ENCODE data around the gene CXCL3. TPM values are rescaled to one million over a fixed set of nuclear protein-coding genes. Genes with fewer than 3 reads are reported as not detected.

The CXCL3 gene
- total RNA-seq, 1 donor from 2014 or later, result 0.18 TPM

GRCh38 chr4:74063859-74064258 is 25.4 kb upstream of the CXCL3 start:
- Mint-ChIP-seq H3K9me3 (no peaks in the 10 kb centered on the region), H3K27ac (no peak overlapping the region), H3K4me3 (no peak overlapping the region), H3K27me3 (ENCODE audit: insufficient read depth) (peaks cover 3% of the 10 kb centered on the region), H3K36me3 (ENCODE audit: low read depth) (no peaks in the 10 kb centered on the region), H3K4me1 (ENCODE audit: low read depth) (no peaks in the 10 kb centered on the region)
- intact Hi-C loops (cut with micrococcal nuclease), result no loop called here
- no peak for DNase-seq (ENCODE audit: low spot score)

GRCh38 chr4:74062953-74063352 is 24.5 kb upstream of the CXCL3 start:
- Mint-ChIP-seq H3K4me3 (no peak overlapping the region), H3K27me3 (ENCODE audit: insufficient read depth) (peaks cover 3% of the 10 kb centered on the region), H3K27ac (no peak overlapping the region), H3K4me1 (ENCODE audit: low read depth) (no peaks in the 10 kb centered on the region), H3K9me3 (no peaks in the 10 kb centered on the region), H3K36me3 (ENCODE audit: low read depth) (no peaks in the 10 kb centered on the region)
- intact Hi-C loops (cut with micrococcal nuclease), result no loop called here
- DNase-seq (ENCODE audit: low spot score), result no peak

- intact Hi-C loops (cut with micrococcal nuclease), result no loop called here
- no peak overlapping the region for H3K4me3 Mint-ChIP-seq
- no peaks in the 10 kb centered on the region for H3K9me3 Mint-ChIP-seq
- no peak for DNase-seq (ENCODE audit: low spot score)
- H3K27ac Mint-ChIP-seq, result no peak overlapping the region
- peaks cover 3% of the 10 kb centered on the region for H3K27me3 Mint-ChIP-seq (ENCODE audit: insufficient read depth)
- no peaks in the 10 kb centered on the region for H3K4me1 Mint-ChIP-seq (ENCODE audit: low read depth)
- H3K36me3 Mint-ChIP-seq (ENCODE audit: low read depth), result no peaks in the 10 kb centered on the region
These were observed 22.9 kb upstream of the CXCL3 start for GRCh38 chr4:74061430-74061829.

GRCh38 chr4:74059161-74059829 is 20.8 kb upstream of the CXCL3 start:
- H3K4me3 Mint-ChIP-seq, result no peak overlapping the region
- H3K4me1 Mint-ChIP-seq (ENCODE audit: low read depth), result no peaks in the 10 kb centered on the region
- H3K27ac Mint-ChIP-seq, result no peak overlapping the region
- H3K9me3 Mint-ChIP-seq, result no peaks in the 10 kb centered on the region
- intact Hi-C loops (cut with micrococcal nuclease), result no loop called here
- no peak for DNase-seq (ENCODE audit: low spot score)
- H3K27me3 Mint-ChIP-seq (ENCODE audit: insufficient read depth), result peaks cover 5% of the 10 kb centered on the region
- H3K36me3 Mint-ChIP-seq (ENCODE audit: low read depth), result no peaks in the 10 kb centered on the region

- intact Hi-C loops (cut with micrococcal nuclease), result no loop called here
- no peaks in the 10 kb centered on the region for H3K4me1 Mint-ChIP-seq (ENCODE audit: low read depth)
- no peak for DNase-seq (ENCODE audit: low spot score)
- H3K27ac Mint-ChIP-seq, result no peak overlapping the region
- no peaks in the 10 kb centered on the region for H3K9me3 Mint-ChIP-seq
- H3K36me3 Mint-ChIP-seq (ENCODE audit: low read depth), result no peaks in the 10 kb centered on the region
- H3K27me3 Mint-ChIP-seq (ENCODE audit: insufficient read depth), result peaks cover 6% of the 10 kb centered on the region
- H3K4me3 Mint-ChIP-seq, result no peak overlapping the region
These were observed 19.7 kb upstream of the CXCL3 start for GRCh38 chr4:74058048-74058651.

GRCh38 chr4:74057588-74057987 is 19.1 kb upstream of the CXCL3 start:
- Mint-ChIP-seq H3K4me3 (no peak overlapping the region), H3K36me3 (ENCODE audit: low read depth) (no peaks in the 10 kb centered on the region), H3K27ac (no peak overlapping the region), H3K4me1 (ENCODE audit: low read depth) (no peaks in the 10 kb centered on the region), H3K9me3 (no peaks in the 10 kb centered on the region), H3K27me3 (ENCODE audit: insufficient read depth) (peaks cover 6% of the 10 kb centered on the region)
- DNase-seq (ENCODE audit: low spot score), result no peak
- intact Hi-C loops (cut with micrococcal nuclease), result no loop called here

GRCh38 chr4:74056858-74057562 is 18.5 kb upstream of the CXCL3 start:
- peaks cover 6% of the 10 kb centered on the region for H3K27me3 Mint-ChIP-seq (ENCODE audit: insufficient read depth)
- no peak overlapping the region for H3K27ac Mint-ChIP-seq
- no peaks in the 10 kb centered on the region for H3K9me3 Mint-ChIP-seq
- intact Hi-C loops (cut with micrococcal nuclease), result no loop called here
- no peaks in the 10 kb centered on the region for H3K4me1 Mint-ChIP-seq (ENCODE audit: low read depth)
- no peaks in the 10 kb centered on the region for H3K36me3 Mint-ChIP-seq (ENCODE audit: low read depth)
- no peak for DNase-seq (ENCODE audit: low spot score)
- no peak overlapping the region for H3K4me3 Mint-ChIP-seq

- intact Hi-C loops (cut with micrococcal nuclease), result no loop called here
- Mint-ChIP-seq H3K36me3 (ENCODE audit: low read depth) (no peaks in the 10 kb centered on the region), H3K27ac (no peak overlapping the region), H3K4me1 (ENCODE audit: low read depth) (no peaks in the 10 kb centered on the region), H3K4me3 (no peak overlapping the region), H3K9me3 (no peaks in the 10 kb centered on the region), H3K27me3 (ENCODE audit: insufficient read depth) (peaks cover 4% of the 10 kb centered on the region)
- DNase-seq (ENCODE audit: low spot score), result no peak
These were observed 17.8 kb upstream of the CXCL3 start for GRCh38 chr4:74056114-74056857.

- Mint-ChIP-seq H3K36me3 (ENCODE audit: low read depth) (no peaks in the 10 kb centered on the region), H3K9me3 (no peaks in the 10 kb centered on the region), H3K4me3 (no peak overlapping the region), H3K27ac (no peak overlapping the region), H3K4me1 (ENCODE audit: low read depth) (no peaks in the 10 kb centered on the region), H3K27me3 (ENCODE audit: insufficient read depth) (peaks cover 3% of the 10 kb centered on the region)
- intact Hi-C loops (cut with micrococcal nuclease), result no loop called here
- no peak for DNase-seq (ENCODE audit: low spot score)
These were observed 17.0 kb upstream of the CXCL3 start for GRCh38 chr4:74055498-74055897.

- H3K4me3 Mint-ChIP-seq, result no peak overlapping the region
- intact Hi-C loops (cut with micrococcal nuclease), result no loop called here
- peaks cover 3% of the 10 kb centered on the region for H3K27me3 Mint-ChIP-seq (ENCODE audit: insufficient read depth)
- H3K36me3 Mint-ChIP-seq (ENCODE audit: low read depth), result no peaks in the 10 kb centered on the region
- H3K9me3 Mint-ChIP-seq, result no peaks in the 10 kb centered on the region
- no peaks in the 10 kb centered on the region for H3K4me1 Mint-ChIP-seq (ENCODE audit: low read depth)
- DNase-seq (ENCODE audit: low spot score), result no peak
- no peak overlapping the region for H3K27ac Mint-ChIP-seq
These were observed 16.6 kb upstream of the CXCL3 start for GRCh38 chr4:74055096-74055495.

- Mint-ChIP-seq H3K9me3 (no peaks in the 10 kb centered on the region), H3K4me1 (ENCODE audit: low read depth) (no peaks in the 10 kb centered on the region), H3K27me3 (ENCODE audit: insufficient read depth) (peaks cover 3% of the 10 kb centered on the region), H3K27ac (no peak overlapping the region), H3K36me3 (ENCODE audit: low read depth) (no peaks in the 10 kb centered on the region), H3K4me3 (no peak overlapping the region)
- intact Hi-C loops (cut with micrococcal nuclease), result no loop called here
- DNase-seq (ENCODE audit: low spot score), result no peak
These were observed 16.1 kb upstream of the CXCL3 start for GRCh38 chr4:74054483-74055047.

- H3K36me3 Mint-ChIP-seq (ENCODE audit: low read depth), result no peaks in the 10 kb centered on the region
- no peaks in the 10 kb centered on the region for H3K9me3 Mint-ChIP-seq
- no peak overlapping the region for H3K4me3 Mint-ChIP-seq
- peaks cover 3% of the 10 kb centered on the region for H3K27me3 Mint-ChIP-seq (ENCODE audit: insufficient read depth)
- H3K4me1 Mint-ChIP-seq (ENCODE audit: low read depth), result no peaks in the 10 kb centered on the region
- no peak overlapping the region for H3K27ac Mint-ChIP-seq
- intact Hi-C loops (cut with micrococcal nuclease), result no loop called here
- no peak for DNase-seq (ENCODE audit: low spot score)
These were observed 8.7 kb upstream of the CXCL3 start for GRCh38 chr4:74047152-74047551.

- H3K4me3 Mint-ChIP-seq, result no peak overlapping the region
- intact Hi-C loops (cut with micrococcal nuclease), result no loop called here
- H3K27me3 Mint-ChIP-seq (ENCODE audit: insufficient read depth), result peaks cover 4% of the 10 kb centered on the region
- no peaks in the 10 kb centered on the region for H3K36me3 Mint-ChIP-seq (ENCODE audit: low read depth)
- no peak overlapping the region for H3K27ac Mint-ChIP-seq
- no peak for DNase-seq (ENCODE audit: low spot score)
- no peaks in the 10 kb centered on the region for H3K9me3 Mint-ChIP-seq
- H3K4me1 Mint-ChIP-seq (ENCODE audit: low read depth), result no peaks in the 10 kb centered on the region
These were observed 7.3 kb upstream of the CXCL3 start for GRCh38 chr4:74045772-74046171.

Data from activated T-helper 1 cell treated with anti-CD3 and anti-CD28 coated beads, Interleukin-12 subunit alpha, Interleukin-12 subunit beta, Interleukin-2, Interleukin-4 antibody, amounts not matched to agents 30 ng/mL and 10 ng/mL and 1 ng/mL, durations not matched to agents 14 hours and 24 hours and 36 hours (primary cell).